ENCODE measurements around the gene S100PBP. TPM values are rescaled to one million over a fixed set of nuclear protein-coding genes. Genes with fewer than 3 reads are reported as not detected.
A peak's percentile ranks its signal among the peaks of the same experiment; 100 is the strongest.

The S100PBP gene
- total and polyA plus RNA-seq, 2 donors (not counting 1 experiment from before 2014, with no cell fraction given): 36.3 to 41.8 TPM

GRCh38 chr1:32871364-32872191, 54.1 kb downstream of the S100PBP start:
- peak overlapping the region in 2 of 4 experiments; percentile 29 to 43 for H3K4me3 ChIP-seq (replicated peaks in 1 of 4; ENCODE audit: control extremely low read depth in 1 of 4, insufficient read depth in 1 of 4, low read depth in 3 of 4, low read length in 4 of 4)

GRCh38 chr1:32872192-32872460, 54.7 kb downstream of the S100PBP start:
- no peaks in the 10 kb centered on the region for H3K36me3 ChIP-seq (ENCODE audit: control insufficient read depth, insufficient read depth, low read length)
- no peaks in the 10 kb centered on the region for H3K79me2 ChIP-seq (ENCODE audit: control insufficient read depth, insufficient read depth, low read length)
- H4K20me1 ChIP-seq (ENCODE audit: control insufficient read depth, extremely low read depth, insufficient read depth, low read length): no peaks in the 10 kb centered on the region
- H3K27me3 ChIP-seq (ENCODE audit: control insufficient read depth, insufficient read depth, low read length): peaks cover 12% of the 10 kb centered on the region
- H3K9ac ChIP-seq (ENCODE audit: insufficient read depth, low read length): no peak overlapping the region
- no peak overlapping the region for H3K4me3 ChIP-seq (replicated peaks in 1 of 4; ENCODE audit: control extremely low read depth in 1 of 4, insufficient read depth in 1 of 4, low read depth in 3 of 4, low read length in 4 of 4)
- H3K4me2 ChIP-seq (ENCODE audit: extremely low read depth, insufficient read depth, low read length): no peak overlapping the region
- no peaks in the 10 kb centered on the region for H3K4me1 ChIP-seq (ENCODE audit: control insufficient read depth, extremely low read depth, insufficient read depth, low read length)
- no peak overlapping the region for H3K27ac ChIP-seq (ENCODE audit: insufficient read depth, low read length)
- H3K9me3 ChIP-seq (ENCODE audit: control insufficient read depth, insufficient read depth, low read depth, low read length): no peaks in the 10 kb centered on the region
- H2AFZ ChIP-seq (ENCODE audit: low read length): no peak overlapping the region
- DNase-seq (ENCODE audit: low read depth in 2 of 2): no peak
- no peak for TF ChIP-seq CTCF (conservative IDR thresholded peaks at IDR 0.05 in 1 of 2, IDR thresholded peaks at IDR 0.05 in 1 of 2; ENCODE audit: low read depth in 1 of 2, low read length in 2 of 2)
- TF ChIP-seq EZH2 (IDR thresholded peaks at IDR 0.05; ENCODE audit: low read length, missing control alignments): no peak

More at GRCh38 chr1:32871364-32872191, 54.1 kb downstream of the S100PBP start:
- Histone ChIP-seq H3K79me2 (ENCODE audit: control insufficient read depth, insufficient read depth, low read length) (no peaks in the 10 kb centered on the region), H3K4me2 (ENCODE audit: extremely low read depth, insufficient read depth, low read length) (no peak overlapping the region), H3K36me3 (ENCODE audit: control insufficient read depth, insufficient read depth, low read length) (no peaks in the 10 kb centered on the region), H3K27ac (ENCODE audit: insufficient read depth, low read length) (no peak overlapping the region), H4K20me1 (ENCODE audit: control insufficient read depth, extremely low read depth, insufficient read depth, low read length) (no peaks in the 10 kb centered on the region), H3K9me3 (ENCODE audit: control insufficient read depth, insufficient read depth, low read depth, low read length) (no peaks in the 10 kb centered on the region), H2AFZ (ENCODE audit: low read length) (no peak overlapping the region), H3K27me3 (ENCODE audit: control insufficient read depth, insufficient read depth, low read length) (peaks cover 12% of the 10 kb centered on the region), H3K4me1 (ENCODE audit: control insufficient read depth, extremely low read depth, insufficient read depth, low read length) (no peaks in the 10 kb centered on the region), H3K9ac (ENCODE audit: insufficient read depth, low read length) (no peak overlapping the region)
- TF ChIP-seq CTCF (conservative IDR thresholded peaks at IDR 0.05 in 1 of 2, IDR thresholded peaks at IDR 0.05 in 1 of 2; ENCODE audit: low read depth in 1 of 2, low read length in 2 of 2): no peak
- peak; percentile 82 for TF ChIP-seq EZH2 (IDR thresholded peaks at IDR 0.05; ENCODE audit: low read length, missing control alignments)
- no peak for DNase-seq (ENCODE audit: low read depth in 2 of 2)

- Histone ChIP-seq H3K4me1 (ENCODE audit: control insufficient read depth, extremely low read depth, insufficient read depth, low read length) (no peaks in the 10 kb centered on the region), H3K4me2 (ENCODE audit: extremely low read depth, insufficient read depth, low read length) (no peak overlapping the region), H3K36me3 (ENCODE audit: control insufficient read depth, insufficient read depth, low read length) (no peaks in the 10 kb centered on the region), H3K27ac (ENCODE audit: insufficient read depth, low read length) (no peak overlapping the region), H3K4me3 (replicated peaks in 1 of 4; ENCODE audit: control extremely low read depth in 1 of 4, insufficient read depth in 1 of 4, low read depth in 3 of 4, low read length in 4 of 4) (no peak overlapping the region), H3K79me2 (ENCODE audit: control insufficient read depth, insufficient read depth, low read length) (no peaks in the 10 kb centered on the region), H2AFZ (ENCODE audit: low read length) (no peak overlapping the region), H3K27me3 (ENCODE audit: control insufficient read depth, insufficient read depth, low read length) (peaks cover 12% of the 10 kb centered on the region), H3K9ac (ENCODE audit: insufficient read depth, low read length) (no peak overlapping the region), H3K9me3 (ENCODE audit: control insufficient read depth, insufficient read depth, low read depth, low read length) (no peaks in the 10 kb centered on the region), H4K20me1 (ENCODE audit: control insufficient read depth, extremely low read depth, insufficient read depth, low read length) (no peaks in the 10 kb centered on the region)
- no peak for TF ChIP-seq CTCF (conservative IDR thresholded peaks at IDR 0.05 in 1 of 2, IDR thresholded peaks at IDR 0.05 in 1 of 2; ENCODE audit: low read depth in 1 of 2, low read length in 2 of 2)
- TF ChIP-seq EZH2 (IDR thresholded peaks at IDR 0.05; ENCODE audit: low read length, missing control alignments): no peak
- DNase-seq (ENCODE audit: low read depth in 2 of 2): no peak
Observed at GRCh38 chr1:32873484-32873883, 56.0 kb downstream of the S100PBP start.
